ENCODE data around the gene CTTNBP2. TPM values are rescaled to one million over a fixed set of nuclear protein-coding genes. Genes with fewer than 3 reads are reported as not detected.

The CTTNBP2 gene
- total and polyA plus RNA-seq, 2 experiments from 2014 or later = 7.9 to 14.5 TPM

DNA sequence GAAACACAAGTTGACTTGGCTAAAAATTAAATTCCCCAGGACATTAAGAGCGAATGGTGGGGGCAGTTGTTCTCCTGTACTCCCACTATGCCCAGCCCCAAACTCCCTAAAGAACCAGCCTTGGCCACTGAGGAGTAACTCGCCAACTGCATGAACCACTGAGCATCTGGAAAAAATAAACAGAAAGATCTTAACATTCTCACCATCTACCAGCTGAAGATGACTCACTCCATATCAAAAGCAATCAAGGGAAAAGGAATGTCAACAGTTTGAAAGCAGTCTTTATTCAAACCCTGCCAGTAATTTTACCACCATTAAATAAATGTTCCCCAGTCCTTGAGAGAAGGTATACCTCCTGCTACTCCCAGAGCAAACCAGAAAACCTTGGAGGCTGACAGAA is 45.4 kb downstream of the CTTNBP2 start:
- Histone ChIP-seq H3K9me2 (replicated peaks; ENCODE audit: insufficient read depth) (no peaks in the 10 kb centered on the region), H3K4me1 (ENCODE audit: insufficient read depth) (peaks cover 12% of the 10 kb centered on the region), H3K4me3 (no peak overlapping the region), H4K20me1 (ENCODE audit: insufficient read depth, poor library complexity, severe bottlenecking) (no peaks in the 10 kb centered on the region), H3K79me2 (no peaks in the 10 kb centered on the region), H3K4me2 (no peak overlapping the region), H2AFZ (no peak overlapping the region), H3K9me3 (ENCODE audit: low read depth) (no peaks in the 10 kb centered on the region), H3K27ac (no peak overlapping the region), H3K36me3 (replicated peaks; ENCODE audit: insufficient read depth, low read depth) (no peaks in the 10 kb centered on the region), H3K27me3 (no peaks in the 10 kb centered on the region)
- WGBS (ENCODE audit: low lambda C conversion rate, missing lambda C conversion rate) = 47% methylated on average over 2 of the region's 2 CpGs
- DNase-seq (ENCODE audit: low spot score) = no peak
- no peak for TF ChIP-seq EZH2phosphoT487 (IDR thresholded peaks at IDR 0.05; ENCODE audit: low read depth, severe bottlenecking, unreplicated experiment)
- TF ChIP-seq EZH2 (IDR thresholded peaks at IDR 0.05; ENCODE audit: borderline replicate concordance) = no peak
- TF ChIP-seq, protein P1, sequence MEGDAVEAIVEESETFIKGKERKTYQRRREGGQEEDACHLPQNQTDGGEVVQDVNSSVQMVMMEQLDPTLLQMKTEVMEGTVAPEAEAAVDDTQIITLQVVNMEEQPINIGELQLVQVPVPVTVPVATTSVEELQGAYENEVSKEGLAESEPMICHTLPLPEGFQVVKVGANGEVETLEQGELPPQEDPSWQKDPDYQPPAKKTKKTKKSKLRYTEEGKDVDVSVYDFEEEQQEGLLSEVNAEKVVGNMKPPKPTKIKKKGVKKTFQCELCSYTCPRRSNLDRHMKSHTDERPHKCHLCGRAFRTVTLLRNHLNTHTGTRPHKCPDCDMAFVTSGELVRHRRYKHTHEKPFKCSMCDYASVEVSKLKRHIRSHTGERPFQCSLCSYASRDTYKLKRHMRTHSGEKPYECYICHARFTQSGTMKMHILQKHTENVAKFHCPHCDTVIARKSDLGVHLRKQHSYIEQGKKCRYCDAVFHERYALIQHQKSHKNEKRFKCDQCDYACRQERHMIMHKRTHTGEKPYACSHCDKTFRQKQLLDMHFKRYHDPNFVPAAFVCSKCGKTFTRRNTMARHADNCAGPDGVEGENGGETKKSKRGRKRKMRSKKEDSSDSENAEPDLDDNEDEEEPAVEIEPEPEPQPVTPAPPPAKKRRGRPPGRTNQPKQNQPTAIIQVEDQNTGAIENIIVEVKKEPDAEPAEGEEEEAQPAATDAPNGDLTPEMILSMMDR (IDR thresholded peaks at IDR 0.05; ENCODE audit: poor library complexity) = no peak

DNA sequence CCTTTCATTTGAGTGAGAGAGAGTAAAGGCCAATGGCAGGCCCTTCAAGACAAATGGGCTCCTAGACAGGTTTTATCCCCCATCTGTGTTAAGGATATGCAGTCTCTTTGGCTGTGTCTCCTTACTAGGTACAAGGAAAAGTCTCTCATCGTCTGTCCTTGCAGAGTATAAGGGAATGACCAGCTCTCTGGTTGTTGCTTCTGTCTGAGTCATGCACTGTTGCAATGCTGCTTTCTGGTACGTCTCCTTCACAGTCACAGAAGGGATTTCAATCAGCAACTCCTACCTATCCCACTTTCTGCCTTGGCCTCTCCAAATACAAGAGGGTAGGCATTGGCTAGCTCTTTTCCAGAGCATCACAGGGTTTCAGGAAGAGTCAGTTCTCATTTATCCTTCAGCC is 48.1 kb downstream of the CTTNBP2 start:
- H3K36me3 ChIP-seq (replicated peaks; ENCODE audit: insufficient read depth, low read depth) = no peaks in the 10 kb centered on the region
- peaks cover 12% of the 10 kb centered on the region for H3K4me1 ChIP-seq (ENCODE audit: insufficient read depth)
- H3K9me3 ChIP-seq (ENCODE audit: low read depth) = no peaks in the 10 kb centered on the region
- H4K20me1 ChIP-seq (ENCODE audit: insufficient read depth, poor library complexity, severe bottlenecking) = no peaks in the 10 kb centered on the region
- no peak overlapping the region for H3K27ac ChIP-seq
- no peak overlapping the region for H3K4me3 ChIP-seq
- 76% methylated on average over 2 of the region's 2 CpGs for WGBS (ENCODE audit: low lambda C conversion rate, missing lambda C conversion rate)
- no peak overlapping the region for H3K4me2 ChIP-seq
- no peak for DNase-seq (ENCODE audit: low spot score)
- H3K27me3 ChIP-seq = no peaks in the 10 kb centered on the region
- H2AFZ ChIP-seq = no peak overlapping the region
- no peaks in the 10 kb centered on the region for H3K9me2 ChIP-seq (replicated peaks; ENCODE audit: insufficient read depth)
- no peaks in the 10 kb centered on the region for H3K79me2 ChIP-seq
- TF ChIP-seq EZH2 (IDR thresholded peaks at IDR 0.05; ENCODE audit: borderline replicate concordance) (no peak), EZH2phosphoT487 (IDR thresholded peaks at IDR 0.05; ENCODE audit: low read depth, severe bottlenecking, unreplicated experiment) (no peak)
- TF ChIP-seq, protein P1 (IDR thresholded peaks at IDR 0.05; ENCODE audit: poor library complexity) = no peak

DNA sequence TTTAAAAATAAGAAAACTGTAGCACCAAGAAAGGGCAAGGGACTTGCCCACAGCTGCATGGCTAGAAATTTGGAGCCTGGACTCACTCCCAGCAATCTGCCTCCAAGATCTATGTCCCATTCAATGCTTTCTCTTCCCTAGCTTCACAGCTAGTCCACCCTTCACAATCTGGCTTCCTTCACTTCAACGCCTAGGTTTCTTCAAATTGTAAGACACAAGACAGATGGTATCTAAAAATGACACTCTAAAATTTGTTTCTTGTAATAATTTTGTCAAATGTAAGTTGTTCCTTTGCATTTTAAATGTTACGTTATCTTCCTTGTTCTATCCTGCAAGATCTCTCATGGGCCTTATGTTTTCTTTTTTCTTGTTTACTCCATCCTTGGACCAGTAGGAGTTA is 48.6 kb downstream of the CTTNBP2 start:
- Histone ChIP-seq H3K4me1 (ENCODE audit: insufficient read depth) (peaks cover 12% of the 10 kb centered on the region), H3K9me2 (replicated peaks; ENCODE audit: insufficient read depth) (no peaks in the 10 kb centered on the region), H3K4me3 (no peak overlapping the region), H3K36me3 (replicated peaks; ENCODE audit: insufficient read depth, low read depth) (no peaks in the 10 kb centered on the region), H3K4me2 (no peak overlapping the region), H3K9me3 (ENCODE audit: low read depth) (no peaks in the 10 kb centered on the region), H4K20me1 (ENCODE audit: insufficient read depth, poor library complexity, severe bottlenecking) (no peaks in the 10 kb centered on the region), H3K79me2 (no peaks in the 10 kb centered on the region), H2AFZ (no peak overlapping the region), H3K27me3 (no peaks in the 10 kb centered on the region), H3K27ac (no peak overlapping the region)
- 100% methylated on average over 2 of the region's 2 CpGs for WGBS (ENCODE audit: low lambda C conversion rate, missing lambda C conversion rate)
- TF ChIP-seq EZH2 (IDR thresholded peaks at IDR 0.05; ENCODE audit: borderline replicate concordance) (no peak), EZH2phosphoT487 (IDR thresholded peaks at IDR 0.05; ENCODE audit: low read depth, severe bottlenecking, unreplicated experiment) (no peak)
- TF ChIP-seq, protein P1 (IDR thresholded peaks at IDR 0.05; ENCODE audit: poor library complexity) = no peak
- no peak for DNase-seq (ENCODE audit: low spot score)

DNA sequence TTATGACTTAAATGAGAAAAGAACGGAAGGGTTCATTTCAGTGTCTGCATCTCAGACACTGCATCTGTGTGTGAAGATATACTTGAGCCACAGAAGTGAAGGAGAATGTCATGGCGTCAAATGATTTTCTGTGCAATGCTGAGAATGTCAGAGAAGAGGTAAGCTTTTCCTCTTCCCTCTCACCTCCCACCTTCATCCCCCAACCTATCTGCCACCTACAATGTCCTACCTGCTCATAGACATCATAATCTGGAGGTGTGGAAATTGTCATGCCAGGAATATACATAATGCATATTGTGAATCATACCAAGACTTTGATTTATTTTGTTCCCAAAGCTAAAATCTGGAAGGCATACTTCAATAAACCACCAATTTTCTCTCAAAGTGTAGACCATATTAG is 53.7 kb downstream of the CTTNBP2 start:
- no peak for TF ChIP-seq EZH2 (IDR thresholded peaks at IDR 0.05; ENCODE audit: borderline replicate concordance)
- TF ChIP-seq, protein P1 (IDR thresholded peaks at IDR 0.05; ENCODE audit: poor library complexity) = no peak
- TF ChIP-seq EZH2phosphoT487 (IDR thresholded peaks at IDR 0.05; ENCODE audit: low read depth, severe bottlenecking, unreplicated experiment) = no peak
- no peak overlapping the region for H3K27ac ChIP-seq
- H3K36me3 ChIP-seq (replicated peaks; ENCODE audit: insufficient read depth, low read depth) = no peaks in the 10 kb centered on the region

More for the DNA sequence above, 53.7 kb downstream of the CTTNBP2 start:
- no peaks in the 10 kb centered on the region for H3K79me2 ChIP-seq
- H3K9me3 ChIP-seq (ENCODE audit: low read depth) = no peaks in the 10 kb centered on the region
- H2AFZ ChIP-seq = no peak overlapping the region
- no peak overlapping the region for H3K4me3 ChIP-seq
- no peaks in the 10 kb centered on the region for H3K27me3 ChIP-seq
- DNase-seq (ENCODE audit: low spot score) = no peak
- H3K9me2 ChIP-seq (replicated peaks; ENCODE audit: insufficient read depth) = no peaks in the 10 kb centered on the region
- WGBS (ENCODE audit: low lambda C conversion rate, missing lambda C conversion rate) = 81% methylated on average over 2 of the region's 2 CpGs
- H3K4me1 ChIP-seq (ENCODE audit: insufficient read depth) = no peaks in the 10 kb centered on the region
- H3K4me2 ChIP-seq = no peak overlapping the region
- no peaks in the 10 kb centered on the region for H4K20me1 ChIP-seq (ENCODE audit: insufficient read depth, poor library complexity, severe bottlenecking)
